Measurements from ENCODE around the gene SLC27A5.
"Not testable (repeated sequence)": the region's sequence is repeated elsewhere in the genome, so short reads cannot be mapped to it uniquely, and the experiment has no call there.

Gene SLC27A5

DNA sequence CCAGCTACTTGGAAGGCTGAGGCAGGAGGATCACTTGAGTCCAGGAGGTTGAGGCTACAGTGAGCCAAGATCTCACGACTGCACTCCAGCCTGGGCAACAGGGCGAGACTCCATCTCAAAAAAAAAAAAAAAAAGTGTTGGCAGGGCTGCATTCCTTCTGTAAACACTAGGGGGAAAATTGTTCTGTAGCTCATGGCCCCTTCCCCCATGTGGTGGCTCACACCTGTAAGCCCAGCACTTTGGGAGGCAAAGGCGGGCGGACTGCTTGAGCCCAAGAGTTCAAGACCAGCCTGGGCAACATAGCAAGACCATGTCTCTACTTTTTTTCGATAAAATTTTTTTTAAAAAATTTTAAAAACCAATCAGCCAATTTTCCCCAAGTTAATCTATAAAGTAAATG lies 27.4 kb downstream of the SLC27A5 start:
- not testable (repeated sequence) for DNase-seq

DNA sequence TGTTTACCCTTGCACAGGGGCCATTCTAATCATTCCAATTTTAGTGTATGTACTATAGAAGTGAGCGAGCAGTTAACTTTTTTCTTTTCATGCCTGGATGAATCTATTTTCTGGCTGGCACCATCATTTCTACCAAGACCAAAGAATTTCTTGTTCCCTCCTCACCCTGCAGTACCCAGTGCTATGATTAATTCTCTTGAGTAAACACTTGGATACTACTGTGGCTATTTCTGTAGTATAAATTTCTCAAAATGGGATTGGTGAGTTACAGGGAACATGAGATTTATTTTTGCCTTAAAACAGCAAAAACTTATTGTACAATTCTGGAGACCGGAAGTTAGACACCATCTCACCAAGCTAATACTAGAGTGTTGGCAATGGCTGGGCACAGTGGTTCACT lies 28.0 kb downstream of the SLC27A5 start:
- no peak for DNase-seq

DNA sequence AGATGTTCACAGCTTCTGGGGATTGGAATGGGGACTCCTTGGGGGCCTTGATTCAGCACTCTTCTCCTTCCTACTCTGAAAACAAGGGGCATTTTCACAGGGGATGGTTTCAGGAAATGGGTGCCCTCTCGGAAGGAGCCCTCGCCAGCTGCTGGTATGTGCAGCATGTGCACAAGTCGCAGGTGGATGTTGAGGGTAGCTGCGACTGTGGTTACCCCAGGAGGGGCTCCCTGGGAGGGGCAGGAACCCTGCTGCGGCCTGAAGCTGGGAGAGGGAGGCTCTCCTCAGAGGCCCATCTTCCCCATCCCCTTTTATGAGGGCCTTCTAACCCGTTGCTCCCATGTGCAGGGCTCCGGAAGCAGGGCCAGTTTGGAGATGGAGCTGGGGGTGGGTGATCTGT lies 29.4 kb downstream of the SLC27A5 start:
- no peak for DNase-seq

DNA sequence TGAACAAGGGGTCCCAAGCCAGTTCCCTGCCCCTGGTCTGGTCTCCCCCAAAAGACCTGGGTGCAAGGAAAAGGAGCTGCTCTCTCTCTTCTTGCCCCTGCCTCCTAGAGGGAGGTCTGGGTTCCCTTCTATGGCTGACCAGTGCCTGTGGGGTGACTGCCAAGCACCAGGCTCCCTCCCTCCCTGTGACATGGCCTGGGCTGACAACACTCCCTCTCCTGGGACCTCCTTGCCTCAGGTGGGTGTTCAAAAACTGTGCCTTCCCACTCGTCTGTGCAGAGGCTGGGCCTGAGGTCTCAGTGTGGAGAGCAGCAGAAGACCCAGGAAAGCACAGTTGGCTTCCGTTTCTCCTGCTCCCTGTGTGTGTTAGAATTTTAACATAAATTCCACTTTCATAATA lies 31.0 kb downstream of the SLC27A5 start:
- DNase-seq = no peak

DNA sequence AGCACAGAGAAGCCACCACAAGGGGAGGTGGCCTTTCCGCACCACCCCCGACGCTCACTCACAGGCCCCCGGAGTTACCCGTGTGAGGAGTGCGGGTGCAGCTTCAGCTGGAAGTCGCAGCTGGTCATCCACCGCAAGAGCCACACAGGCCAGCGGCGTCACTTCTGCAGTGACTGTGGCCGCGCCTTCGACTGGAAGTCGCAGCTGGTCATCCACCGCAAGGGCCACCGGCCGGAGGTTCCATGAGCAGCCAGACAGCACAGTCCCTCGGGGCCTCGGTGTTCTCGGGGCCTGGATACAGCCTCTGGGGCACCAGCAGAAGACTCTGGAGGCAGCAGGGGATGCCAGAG lies 31.3 kb downstream of the SLC27A5 start:
- DNase-seq = no peak

DNA sequence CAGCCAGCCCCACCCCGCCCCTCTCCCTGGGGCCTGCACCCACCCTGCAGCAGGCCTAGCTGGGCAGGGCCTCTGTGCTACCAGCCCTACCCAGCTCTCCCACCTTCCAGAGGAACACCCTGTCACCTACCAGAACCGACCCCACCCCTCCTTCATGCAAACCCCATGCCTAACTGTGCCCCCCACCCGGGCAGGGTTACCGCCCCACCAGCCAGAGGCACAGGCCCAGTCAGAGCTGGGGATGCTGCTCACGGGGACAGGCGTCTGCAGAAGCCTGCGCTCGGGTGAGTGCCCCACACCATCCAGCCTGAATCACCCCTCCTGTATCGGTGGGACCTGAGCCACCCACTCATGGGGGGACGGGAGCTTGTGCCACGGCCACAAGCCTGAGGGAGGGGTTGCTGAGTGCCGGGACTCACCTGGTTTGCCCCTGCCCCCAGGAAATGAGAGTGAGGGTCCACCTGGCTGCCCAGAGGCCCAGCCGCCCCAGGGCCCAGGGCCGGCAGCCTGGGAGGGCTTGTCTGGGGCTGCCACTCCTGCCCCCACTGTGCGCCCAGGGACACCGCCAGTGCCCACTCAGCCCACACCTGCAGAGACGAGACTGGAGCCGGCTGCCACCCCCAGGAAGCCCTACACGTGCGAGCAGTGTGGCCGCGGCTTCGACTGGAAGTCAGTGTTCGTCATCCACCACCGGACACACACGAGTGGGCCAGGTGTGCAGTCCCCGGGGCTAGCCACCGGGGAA lies 31.9 kb downstream of the SLC27A5 start:
- no peak for DNase-seq

DNA sequence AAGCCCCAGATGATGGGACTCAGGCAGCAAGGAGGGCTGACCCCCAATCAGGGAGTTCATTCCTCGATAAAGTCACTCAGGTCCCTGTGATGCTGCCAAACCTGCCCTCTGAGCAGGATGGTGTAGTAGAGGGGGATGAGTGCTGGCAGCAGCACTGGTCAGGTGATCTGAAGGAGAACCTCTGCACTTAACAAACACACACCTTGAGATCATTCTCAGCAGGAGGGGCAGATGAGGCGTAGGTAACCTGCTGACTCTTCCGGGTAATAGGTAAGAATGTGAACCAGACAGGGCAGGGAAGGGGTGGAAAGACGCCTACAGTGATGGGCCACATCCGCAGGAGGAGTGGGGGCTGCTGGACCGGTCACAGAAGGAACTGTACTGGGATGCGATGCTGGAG lies 32.5 kb downstream of the SLC27A5 start:
- DNase-seq = no peak

DNA sequence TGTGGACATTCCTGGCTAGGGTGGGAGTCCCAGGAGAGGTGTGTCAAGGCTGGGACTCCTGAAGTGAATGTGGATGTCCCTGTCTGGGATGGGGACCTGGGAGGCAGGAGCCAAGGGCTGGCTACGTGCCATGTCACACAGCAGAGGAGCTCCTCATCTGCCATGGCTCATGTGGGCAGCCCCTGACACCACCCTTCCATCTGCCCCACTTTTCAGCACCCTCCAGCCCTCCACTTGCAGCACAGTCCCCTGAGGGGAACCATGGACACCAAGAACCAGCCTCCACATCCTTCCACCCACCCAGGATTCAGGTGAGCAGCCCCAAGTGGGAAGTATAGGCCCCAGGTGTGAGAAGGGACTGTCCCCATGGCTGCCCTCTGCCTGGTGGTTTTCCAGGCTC lies 33.9 kb downstream of the SLC27A5 start:
- DNase-seq = no peak

DNA sequence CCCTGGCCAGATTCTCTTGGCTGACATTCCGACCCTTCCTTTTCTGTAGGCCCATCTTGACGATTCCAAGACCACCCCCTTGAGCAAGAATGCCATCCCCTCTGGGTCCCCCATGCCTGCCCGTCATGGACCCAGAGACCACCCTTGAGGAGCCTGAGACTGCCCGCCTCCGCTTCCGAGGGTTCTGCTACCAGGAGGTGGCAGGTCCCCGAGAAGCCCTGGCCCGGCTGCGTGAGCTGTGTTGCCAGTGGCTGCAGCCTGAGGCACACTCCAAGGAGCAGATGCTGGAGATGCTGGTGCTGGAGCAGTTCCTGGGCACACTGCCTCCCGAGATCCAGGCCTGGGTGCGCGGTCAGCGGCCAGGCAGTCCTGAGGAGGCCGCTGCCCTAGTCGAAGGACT lies 34.7 kb downstream of the SLC27A5 start:
- DNase-seq = no peak

DNA sequence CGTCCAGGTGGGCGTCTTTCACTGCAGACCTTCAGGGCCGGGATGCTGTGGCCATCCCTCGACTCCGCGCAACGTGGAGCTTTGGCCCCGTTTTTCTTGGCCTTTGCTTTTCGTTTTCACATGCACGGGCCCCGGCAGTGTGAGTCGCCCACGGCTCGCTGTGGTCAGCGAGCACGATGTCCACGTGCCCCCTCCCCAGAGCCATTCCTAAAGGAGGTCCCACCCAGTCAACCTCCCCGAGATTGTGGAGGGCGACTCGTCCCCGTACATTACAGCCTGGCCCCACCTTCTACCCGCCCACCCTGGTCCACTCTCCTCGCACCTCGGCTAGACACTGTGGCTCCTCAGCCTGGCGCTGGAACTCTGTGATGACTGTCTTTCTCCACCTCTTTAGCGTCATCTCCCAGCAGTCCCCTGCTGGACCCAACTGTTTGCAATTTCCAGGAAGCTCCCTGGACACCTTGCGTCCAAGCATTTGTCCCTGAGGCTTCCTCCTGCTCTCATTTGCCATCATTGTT lies 35.2 kb downstream of the SLC27A5 start:
- no peak for DNase-seq

DNA sequence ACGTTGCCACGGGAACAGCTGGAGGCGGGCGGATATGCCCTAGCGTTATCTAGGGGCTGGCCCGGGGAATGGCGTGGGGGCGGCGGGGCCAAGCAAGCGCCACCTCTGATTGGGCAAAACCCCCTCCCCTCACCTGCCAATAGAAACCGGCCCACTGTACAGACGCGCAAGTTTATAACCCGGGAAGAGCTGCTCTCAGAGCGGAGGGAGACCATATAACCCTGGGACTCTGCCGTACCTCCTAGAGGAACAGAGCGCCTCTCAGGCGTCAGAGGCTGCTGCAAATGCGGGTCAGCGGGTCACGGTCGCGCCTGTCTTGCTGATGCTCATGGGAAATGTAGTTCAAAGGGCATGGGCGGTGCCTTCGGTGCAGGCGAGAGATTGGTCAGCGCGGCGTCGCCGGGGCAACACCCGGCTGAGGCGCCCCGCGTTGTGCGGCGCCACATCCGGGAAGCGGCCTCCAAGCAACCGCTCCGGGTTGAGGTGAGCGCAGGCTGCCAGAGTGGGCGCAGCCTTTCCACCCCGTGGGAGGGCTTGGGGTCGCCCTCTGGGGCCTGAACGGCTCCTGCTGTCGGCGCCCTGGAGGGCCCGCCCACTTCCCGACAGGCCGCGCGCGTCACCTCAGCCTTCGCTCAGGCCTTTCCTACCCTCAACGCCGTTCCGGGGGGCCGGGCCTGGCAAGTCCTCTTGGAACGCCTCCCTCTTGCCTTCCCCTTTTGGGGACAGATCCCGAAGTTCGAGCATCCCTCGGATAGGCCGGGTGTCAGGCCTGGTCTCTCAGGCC lies 35.9 kb downstream of the SLC27A5 start, which contains the start of gene ZNF446:
Gene ZNF446, plus strand, starts transcription at position 639 of the 784 bp plus-strand sequence. CDS start 867 bp downstream, outside the sequence.
- DNase-seq = peak; percentile 97

DNA sequence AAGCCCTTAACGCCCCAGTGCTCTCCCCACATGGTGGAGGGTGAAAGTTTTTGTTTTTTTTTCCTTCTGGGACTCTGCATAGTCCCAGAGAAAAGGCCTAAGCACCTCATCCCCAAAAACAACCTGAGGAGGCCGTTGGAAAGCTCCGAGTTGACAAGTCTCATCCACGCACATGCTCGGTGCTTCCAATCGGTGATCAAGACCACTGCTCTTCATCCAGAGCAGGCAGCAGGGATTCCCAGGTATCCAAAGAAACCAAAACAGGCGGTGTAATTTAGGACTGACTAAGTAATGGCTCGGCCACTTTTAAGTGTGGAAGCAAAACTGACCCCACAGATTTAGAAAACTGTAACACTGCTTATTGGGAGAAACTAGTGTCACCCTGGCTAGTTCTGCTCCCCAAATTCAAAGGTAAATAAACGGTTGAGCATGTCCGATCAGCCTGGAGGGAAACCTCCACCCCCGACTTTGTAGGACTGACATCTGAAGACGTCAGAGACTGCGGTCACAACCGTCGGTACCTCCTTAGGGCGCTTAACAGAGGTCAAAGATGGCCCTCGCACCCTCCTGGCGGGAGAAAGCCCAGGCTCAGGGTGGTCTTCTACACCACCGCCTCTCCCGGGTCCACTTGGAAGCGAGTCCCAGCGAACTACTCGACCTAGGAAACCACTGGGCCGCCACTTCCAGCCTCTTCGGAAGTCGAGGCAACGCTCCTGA lies 36.6 kb downstream of the SLC27A5 start:
- DNase-seq = no peak

DNA sequence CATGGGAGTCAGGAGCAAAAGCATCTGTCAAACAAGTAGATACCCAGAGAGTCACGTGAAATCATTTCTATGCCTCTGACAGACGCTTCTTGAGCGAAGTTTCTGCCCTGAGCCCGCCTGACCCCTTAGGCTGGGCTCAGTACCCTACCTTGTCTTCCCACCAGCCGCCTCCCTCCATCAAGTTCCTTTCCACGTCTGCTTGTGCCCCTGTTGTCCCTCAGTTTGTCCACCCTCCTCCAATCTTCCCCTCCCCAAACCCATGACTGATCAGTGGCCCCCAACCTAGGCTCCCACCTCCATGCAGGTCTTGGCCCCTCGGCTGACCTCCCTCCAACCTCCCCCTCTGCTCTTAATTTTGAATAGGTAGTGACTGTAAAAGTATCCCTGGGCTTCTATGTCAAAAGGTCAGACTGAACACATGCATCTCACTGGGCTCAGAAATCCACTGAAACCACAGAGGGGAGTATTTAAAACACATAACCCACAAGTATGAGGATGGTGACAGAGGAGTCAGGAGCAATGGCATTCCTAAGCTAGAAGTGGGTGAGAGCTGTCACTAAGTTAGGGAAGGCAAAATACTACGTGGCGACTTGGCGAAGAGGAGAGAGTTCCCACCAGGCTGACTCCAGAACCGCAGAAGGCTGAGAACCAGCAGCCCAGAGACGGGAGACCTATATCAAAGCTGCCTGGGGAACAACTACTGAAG lies 37.3 kb downstream of the SLC27A5 start:
- DNase-seq = no peak

DNA sequence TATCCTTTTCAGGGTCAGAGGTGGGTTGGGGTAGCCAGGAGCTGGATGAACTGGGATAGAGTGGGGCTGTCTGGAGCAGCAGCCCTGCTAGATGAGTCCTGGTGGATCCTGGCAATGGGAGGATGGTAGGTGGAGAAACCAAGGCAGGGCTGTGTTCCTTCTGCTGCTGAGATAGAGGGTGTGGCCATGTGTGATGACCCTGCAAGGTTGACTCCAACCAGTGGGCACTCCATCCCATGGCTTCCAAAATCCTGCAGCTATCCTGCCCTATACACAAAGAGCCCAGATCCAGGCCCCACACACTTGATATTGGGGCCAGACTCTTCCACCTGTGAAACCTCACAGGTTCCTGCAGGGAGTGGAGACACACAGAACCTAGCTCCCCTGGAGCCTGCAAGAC lies 38.0 kb downstream of the SLC27A5 start:
- DNase-seq = no peak

DNA sequence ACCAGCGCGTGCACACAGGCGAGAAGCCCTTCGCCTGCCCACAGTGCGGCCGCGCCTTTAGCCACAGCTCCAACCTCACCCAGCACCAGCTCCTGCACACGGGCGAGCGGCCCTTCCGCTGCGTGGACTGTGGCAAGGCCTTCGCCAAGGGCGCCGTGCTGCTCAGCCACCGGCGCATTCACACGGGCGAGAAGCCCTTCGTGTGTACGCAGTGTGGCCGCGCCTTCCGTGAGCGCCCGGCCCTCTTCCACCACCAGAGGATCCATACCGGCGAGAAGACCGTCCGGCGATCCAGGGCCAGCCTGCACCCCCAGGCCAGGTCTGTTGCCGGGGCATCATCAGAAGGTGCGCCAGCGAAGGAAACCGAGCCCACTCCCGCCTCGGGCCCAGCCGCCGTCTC lies 40.1 kb downstream of the SLC27A5 start:
- no peak for DNase-seq

DNA sequence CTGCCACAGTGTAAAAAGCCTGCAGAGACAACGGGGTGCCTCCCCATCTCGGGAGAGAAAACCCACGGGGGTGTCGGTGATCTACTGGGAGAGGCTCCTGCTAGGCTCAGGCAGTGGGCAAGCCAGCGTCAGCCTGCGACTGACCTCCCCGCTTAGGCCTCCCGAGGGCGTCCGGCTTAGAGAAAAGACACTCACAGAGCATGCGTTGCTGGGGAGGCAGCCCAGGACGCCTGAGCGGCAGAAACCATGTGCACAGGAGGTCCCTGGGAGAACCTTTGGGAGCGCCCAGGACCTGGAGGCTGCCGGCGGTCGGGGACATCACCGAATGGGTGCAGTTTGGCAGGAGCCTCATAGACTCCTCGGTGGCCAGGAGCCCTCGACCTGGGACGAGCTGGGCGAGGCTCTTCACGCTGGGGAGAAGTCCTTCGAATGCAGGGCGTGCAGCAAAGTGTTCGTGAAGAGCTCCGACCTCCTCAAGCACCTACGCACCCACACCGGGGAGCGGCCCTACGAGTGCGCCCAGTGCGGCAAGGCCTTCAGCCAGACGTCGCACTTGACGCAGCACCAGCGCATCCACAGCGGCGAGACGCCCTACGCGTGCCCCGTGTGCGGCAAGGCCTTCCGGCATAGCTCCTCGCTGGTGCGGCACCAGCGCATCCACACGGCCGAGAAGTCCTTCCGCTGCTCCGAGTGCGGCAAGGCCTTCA lies 40.8 kb downstream of the SLC27A5 start:
- DNase-seq = not testable (repeated sequence)

DNA sequence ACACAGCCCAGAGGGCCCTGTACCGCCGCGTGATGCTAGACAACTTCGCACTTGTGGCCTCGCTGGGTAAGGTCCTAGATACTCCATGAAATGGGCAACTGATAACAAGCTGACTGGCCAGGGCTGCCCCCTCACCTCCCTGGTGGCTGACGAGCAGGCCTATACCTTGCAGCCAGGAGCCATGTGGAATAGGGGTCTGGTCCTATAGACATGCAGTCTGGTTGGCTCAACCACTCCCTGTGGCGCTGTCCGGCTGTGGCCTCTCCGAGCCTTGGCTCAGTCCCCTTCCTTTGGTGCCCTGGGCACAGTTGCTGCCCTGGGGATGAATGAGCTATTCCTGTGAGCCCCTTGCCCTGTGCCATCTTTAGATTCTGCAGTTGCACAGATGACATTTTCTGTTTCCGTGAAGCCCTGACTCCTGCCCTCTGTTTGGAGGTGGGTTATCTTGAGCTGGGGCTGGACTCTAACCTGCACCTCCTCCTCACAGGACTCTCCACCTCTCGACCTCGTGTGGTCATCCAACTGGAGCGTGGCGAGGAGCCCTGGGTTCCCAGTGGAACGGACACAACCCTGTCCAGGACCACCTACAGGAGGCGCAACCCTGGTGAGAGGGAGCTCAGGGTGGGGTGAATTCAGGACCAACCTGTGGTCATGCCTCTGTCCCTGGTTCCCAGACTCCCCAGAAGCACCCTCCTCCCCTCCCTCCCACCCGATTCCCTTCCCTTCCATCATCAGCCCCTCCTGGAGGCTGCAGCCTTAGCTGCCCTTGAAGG lies 42.4 kb downstream of the SLC27A5 start:
- no peak for DNase-seq

DNA sequence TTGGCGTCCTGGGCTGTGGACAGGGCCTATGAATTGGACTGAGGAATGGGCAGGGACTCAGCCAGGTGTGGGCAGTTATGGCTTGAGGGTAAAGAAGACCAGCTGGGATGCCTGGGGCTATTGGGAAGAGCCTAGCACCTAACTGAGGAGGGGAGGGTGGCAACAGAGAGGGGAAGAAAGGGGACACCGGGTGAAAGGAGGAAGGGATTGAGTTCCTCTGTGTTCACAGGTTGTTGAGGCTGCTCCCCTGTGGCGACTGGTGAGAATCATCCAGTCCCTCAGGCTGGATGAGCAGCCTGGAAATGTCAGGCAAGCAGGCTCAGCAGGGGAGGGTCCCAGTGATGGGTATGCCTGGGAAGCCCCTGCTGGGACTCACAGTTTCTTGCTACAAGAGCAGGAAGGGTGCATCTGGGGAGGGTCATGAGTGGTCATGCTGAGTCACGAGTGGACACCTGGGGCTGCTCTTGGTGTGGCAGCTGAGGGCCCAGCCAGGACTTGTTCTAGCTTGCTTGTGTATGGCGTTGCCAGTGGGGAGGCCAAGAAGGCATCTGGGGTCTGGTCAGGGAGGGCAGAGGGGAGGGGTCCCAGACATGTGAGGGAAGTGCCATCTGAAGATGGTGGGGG lies 43.5 kb downstream of the SLC27A5 start:
- DNase-seq = no peak

DNA sequence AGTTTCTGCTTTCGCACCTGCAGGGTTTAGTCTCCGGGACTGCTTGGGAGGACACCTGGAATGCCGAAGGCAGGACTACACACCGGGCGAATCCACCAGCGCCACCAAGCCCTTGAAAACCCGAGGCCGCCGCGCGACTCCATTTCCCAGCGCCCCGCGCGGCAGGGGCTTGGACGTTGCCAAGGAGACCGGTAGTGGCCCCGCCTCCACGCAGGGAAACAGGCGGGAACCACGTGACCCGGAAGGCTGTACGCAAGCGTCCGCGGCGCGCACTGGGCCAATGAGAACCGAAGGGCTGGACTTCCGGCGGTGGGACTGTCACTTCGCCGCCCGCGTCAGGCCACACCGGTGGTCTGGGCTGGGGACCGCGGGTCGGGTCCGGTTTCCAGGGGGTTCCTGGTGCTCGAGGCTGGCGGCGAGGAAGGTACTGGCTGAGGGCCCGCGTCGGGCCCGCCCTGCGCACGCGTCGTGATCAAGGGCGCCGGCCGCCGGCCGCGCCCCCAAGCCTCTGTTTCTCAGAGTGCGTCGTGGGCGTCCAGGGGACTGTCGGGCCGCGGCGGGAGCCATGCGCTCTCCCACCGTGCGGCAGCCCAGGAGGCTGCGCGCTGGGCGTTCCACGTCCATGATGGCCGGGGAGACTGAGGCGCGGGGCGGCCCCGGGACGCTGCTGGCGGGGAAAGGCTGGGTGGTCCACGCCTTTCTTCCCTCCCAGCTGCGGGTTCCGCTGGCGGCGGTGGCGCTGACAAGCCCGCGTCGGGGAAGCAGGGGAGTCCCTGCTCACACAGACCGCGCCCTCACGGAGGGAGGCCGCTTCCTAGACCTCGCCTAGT lies 44.8 kb downstream of the SLC27A5 start, which contains the start of gene ZNF324:
Gene ZNF324, plus strand, starts transcription at position 321 of the 830 bp plus-strand sequence. CDS start 2,106 bp downstream, outside the sequence.
- peak; percentile 97 for DNase-seq

Data from right forelimb (tissue), 1 donor.